Measurements from ENCODE around the gene UCK2. TPM values are rescaled to one million over a fixed set of nuclear protein-coding genes. Genes with fewer than 3 reads are reported as not detected.

The UCK2 gene
- total and polyA plus RNA-seq, 2 experiments from 2014 or later = 101 to 149 TPM

- TF ChIP-seq ZNF114 (CRISPR knock-in tag; IDR thresholded peaks at IDR 0.05) (no peak), STAT1 (IDR thresholded peaks at IDR 0.05; ENCODE audit: unreplicated experiment) (no peak)
- TF ChIP-seq, protein P1, sequence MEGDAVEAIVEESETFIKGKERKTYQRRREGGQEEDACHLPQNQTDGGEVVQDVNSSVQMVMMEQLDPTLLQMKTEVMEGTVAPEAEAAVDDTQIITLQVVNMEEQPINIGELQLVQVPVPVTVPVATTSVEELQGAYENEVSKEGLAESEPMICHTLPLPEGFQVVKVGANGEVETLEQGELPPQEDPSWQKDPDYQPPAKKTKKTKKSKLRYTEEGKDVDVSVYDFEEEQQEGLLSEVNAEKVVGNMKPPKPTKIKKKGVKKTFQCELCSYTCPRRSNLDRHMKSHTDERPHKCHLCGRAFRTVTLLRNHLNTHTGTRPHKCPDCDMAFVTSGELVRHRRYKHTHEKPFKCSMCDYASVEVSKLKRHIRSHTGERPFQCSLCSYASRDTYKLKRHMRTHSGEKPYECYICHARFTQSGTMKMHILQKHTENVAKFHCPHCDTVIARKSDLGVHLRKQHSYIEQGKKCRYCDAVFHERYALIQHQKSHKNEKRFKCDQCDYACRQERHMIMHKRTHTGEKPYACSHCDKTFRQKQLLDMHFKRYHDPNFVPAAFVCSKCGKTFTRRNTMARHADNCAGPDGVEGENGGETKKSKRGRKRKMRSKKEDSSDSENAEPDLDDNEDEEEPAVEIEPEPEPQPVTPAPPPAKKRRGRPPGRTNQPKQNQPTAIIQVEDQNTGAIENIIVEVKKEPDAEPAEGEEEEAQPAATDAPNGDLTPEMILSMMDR (conservative IDR thresholded peaks at IDR 0.05; ENCODE audit: low read depth in 2 of 2) = no peak
Observed at GRCh38 chr1:165861911-165862310, 34.5 kb downstream of the UCK2 start (continued).

DNA sequence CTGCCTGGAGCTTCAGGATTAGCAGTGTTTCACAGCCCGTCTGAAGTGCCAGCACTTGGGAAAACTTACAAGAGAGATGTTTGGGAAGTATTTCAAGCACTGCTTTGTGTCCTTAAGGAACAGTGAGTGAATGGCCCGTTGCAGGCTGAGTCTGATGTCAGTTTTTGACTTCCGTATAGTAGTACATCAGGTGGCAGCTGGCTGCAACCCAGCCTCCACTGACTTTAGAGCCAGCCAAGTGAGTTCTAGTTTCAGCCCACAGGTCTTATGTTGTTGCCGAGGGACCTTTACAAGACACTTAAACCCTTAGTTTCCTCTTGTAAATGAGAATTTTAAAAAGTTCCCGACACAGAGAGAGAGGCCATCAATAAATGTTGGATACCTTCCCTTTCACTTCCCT lies 35.0 kb downstream of the UCK2 start:
- Histone ChIP-seq H3K4me1 (ENCODE audit: insufficient read depth) (peaks cover 67% of the 10 kb centered on the region), H3K79me2 (replicated peaks; ENCODE audit: insufficient read depth) (peaks cover 100% of the 10 kb centered on the region), H3K27ac (ENCODE audit: low read depth) (peak overlapping the region; percentile 68; the same call in 1 of the 2 replicates), H3K4me3 (no peak overlapping the region), H3K9me2 (ENCODE audit: insufficient read depth) (no peaks in the 10 kb centered on the region; the same call in 1 of the 2 replicates), H3K27me3 (ENCODE audit: insufficient read depth) (no peaks in the 10 kb centered on the region), H3F3A (replicated peaks; ENCODE audit: low read depth) (no peaks in the 10 kb centered on the region; the same call in 1 of the 2 replicates), H3K36me3 (ENCODE audit: insufficient read depth) (no peaks in the 10 kb centered on the region), H2AFZ (no peak overlapping the region), H4K20me1 (replicated peaks; ENCODE audit: insufficient read depth) (peaks cover 92% of the 10 kb centered on the region), H3K4me2 (peak overlapping the region; percentile 29; the same call in 1 of the 2 replicates)
- Mint-ChIP-seq H3K36me3 (ENCODE audit: low read depth) (peaks cover 16% of the 10 kb centered on the region), H3K4me3 (no peak overlapping the region), H3K27me3 (ENCODE audit: insufficient read depth, low read depth, poor library complexity) (peaks cover 3% of the 10 kb centered on the region), H3K4me1 (peaks cover 59% of the 10 kb centered on the region), H3K9me3 (no peaks in the 10 kb centered on the region), H3K27ac (no peak overlapping the region)
- ATAC-seq (no peak), DNase-seq (ENCODE audit: low spot score) (no peak)
- TF ChIP-seq POLR2AphosphoS5 (IDR thresholded peaks at IDR 0.05; ENCODE audit: low read depth) (no peak), CREB1 (CRISPR knock-in tag; IDR thresholded peaks at IDR 0.05; ENCODE audit: low read depth) (no peak), JUNB (IDR thresholded peaks at IDR 0.05; ENCODE audit: unreplicated experiment) (no peak), ETS1 (IDR thresholded peaks at IDR 0.05) (no peak), ZNF331 (CRISPR knock-in tag; IDR thresholded peaks at IDR 0.05; ENCODE audit: low read depth) (no peak), ZNF114 (CRISPR knock-in tag; IDR thresholded peaks at IDR 0.05) (no peak), EZH2phosphoT487 (IDR thresholded peaks at IDR 0.05; ENCODE audit: unreplicated experiment) (no peak)
- TF ChIP-seq, protein P1 (conservative IDR thresholded peaks at IDR 0.05; ENCODE audit: low read depth in 2 of 2) = no peak
- TF ChIP-seq, protein P2, sequence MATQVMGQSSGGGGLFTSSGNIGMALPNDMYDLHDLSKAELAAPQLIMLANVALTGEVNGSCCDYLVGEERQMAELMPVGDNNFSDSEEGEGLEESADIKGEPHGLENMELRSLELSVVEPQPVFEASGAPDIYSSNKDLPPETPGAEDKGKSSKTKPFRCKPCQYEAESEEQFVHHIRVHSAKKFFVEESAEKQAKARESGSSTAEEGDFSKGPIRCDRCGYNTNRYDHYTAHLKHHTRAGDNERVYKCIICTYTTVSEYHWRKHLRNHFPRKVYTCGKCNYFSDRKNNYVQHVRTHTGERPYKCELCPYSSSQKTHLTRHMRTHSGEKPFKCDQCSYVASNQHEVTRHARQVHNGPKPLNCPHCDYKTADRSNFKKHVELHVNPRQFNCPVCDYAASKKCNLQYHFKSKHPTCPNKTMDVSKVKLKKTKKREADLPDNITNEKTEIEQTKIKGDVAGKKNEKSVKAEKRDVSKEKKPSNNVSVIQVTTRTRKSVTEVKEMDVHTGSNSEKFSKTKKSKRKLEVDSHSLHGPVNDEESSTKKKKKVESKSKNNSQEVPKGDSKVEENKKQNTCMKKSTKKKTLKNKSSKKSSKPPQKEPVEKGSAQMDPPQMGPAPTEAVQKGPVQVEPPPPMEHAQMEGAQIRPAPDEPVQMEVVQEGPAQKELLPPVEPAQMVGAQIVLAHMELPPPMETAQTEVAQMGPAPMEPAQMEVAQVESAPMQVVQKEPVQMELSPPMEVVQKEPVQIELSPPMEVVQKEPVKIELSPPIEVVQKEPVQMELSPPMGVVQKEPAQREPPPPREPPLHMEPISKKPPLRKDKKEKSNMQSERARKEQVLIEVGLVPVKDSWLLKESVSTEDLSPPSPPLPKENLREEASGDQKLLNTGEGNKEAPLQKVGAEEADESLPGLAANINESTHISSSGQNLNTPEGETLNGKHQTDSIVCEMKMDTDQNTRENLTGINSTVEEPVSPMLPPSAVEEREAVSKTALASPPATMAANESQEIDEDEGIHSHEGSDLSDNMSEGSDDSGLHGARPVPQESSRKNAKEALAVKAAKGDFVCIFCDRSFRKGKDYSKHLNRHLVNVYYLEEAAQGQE (IDR thresholded peaks at IDR 0.05; ENCODE audit: unreplicated experiment) = no peak
